Measurements from ENCODE around the gene CTBP2.

The CTBP2 gene

GRCh38 chr10:124972637-124973036 lies 187.7 kb downstream of the CTBP2 start:
- H2AFZ ChIP-seq (ENCODE audit: low read depth, low read length): no peak overlapping the region
- peaks cover 10% of the 10 kb centered on the region for H3K4me1 ChIP-seq (ENCODE audit: insufficient read depth, low read length)
- no peaks in the 10 kb centered on the region for H3K27me3 ChIP-seq (ENCODE audit: insufficient read depth, low read length)
- peaks cover 44% of the 10 kb centered on the region for H3K36me3 ChIP-seq (ENCODE audit: insufficient read depth, low read length)
- H3K9me3 ChIP-seq (ENCODE audit: low read length): no peaks in the 10 kb centered on the region
- no peak overlapping the region for H3K4me3 ChIP-seq (ENCODE audit: low read length)

- Histone ChIP-seq H3K9me3 (ENCODE audit: low read length) (no peaks in the 10 kb centered on the region), H2AFZ (ENCODE audit: low read depth, low read length) (no peak overlapping the region), H3K4me1 (ENCODE audit: insufficient read depth, low read length) (peaks cover 10% of the 10 kb centered on the region), H3K36me3 (ENCODE audit: insufficient read depth, low read length) (peaks cover 56% of the 10 kb centered on the region), H3K27me3 (ENCODE audit: insufficient read depth, low read length) (no peaks in the 10 kb centered on the region), H3K4me3 (ENCODE audit: low read length) (no peak overlapping the region)
Measured at GRCh38 chr10:124971276-124971675, 189.1 kb downstream of the CTBP2 start.

- Histone ChIP-seq H3K27me3 (ENCODE audit: insufficient read depth, low read length) (no peaks in the 10 kb centered on the region), H3K36me3 (ENCODE audit: insufficient read depth, low read length) (peaks cover 31% of the 10 kb centered on the region), H3K4me3 (ENCODE audit: low read length) (no peak overlapping the region)
Measured at GRCh38 chr10:124967255-124967654, 193.1 kb downstream of the CTBP2 start.

GRCh38 chr10:124966008-124966407 lies 194.4 kb downstream of the CTBP2 start:
- Histone ChIP-seq H2AFZ (ENCODE audit: low read depth, low read length) (no peak overlapping the region), H3K36me3 (ENCODE audit: insufficient read depth, low read length) (peaks cover 31% of the 10 kb centered on the region)

More at GRCh38 chr10:124967255-124967654, 193.1 kb downstream of the CTBP2 start:
- no peak overlapping the region for H2AFZ ChIP-seq (ENCODE audit: low read depth, low read length)
- H3K4me1 ChIP-seq (ENCODE audit: insufficient read depth, low read length): peaks cover 16% of the 10 kb centered on the region
- no peaks in the 10 kb centered on the region for H3K9me3 ChIP-seq (ENCODE audit: low read length)

GRCh38 chr10:124963866-124964720 lies 196.3 kb downstream of the CTBP2 start:
- H3K27me3 ChIP-seq (ENCODE audit: insufficient read depth, low read length): no peaks in the 10 kb centered on the region
- H3K4me3 ChIP-seq (ENCODE audit: low read length): no peak overlapping the region
- peaks cover 6% of the 10 kb centered on the region for H3K4me1 ChIP-seq (ENCODE audit: insufficient read depth, low read length)
- peaks cover 28% of the 10 kb centered on the region for H3K36me3 ChIP-seq (ENCODE audit: insufficient read depth, low read length)
- no peak overlapping the region for H2AFZ ChIP-seq (ENCODE audit: low read depth, low read length)
- no peaks in the 10 kb centered on the region for H3K9me3 ChIP-seq (ENCODE audit: low read length)

More at GRCh38 chr10:124966008-124966407, 194.4 kb downstream of the CTBP2 start:
- H3K9me3 ChIP-seq (ENCODE audit: low read length): no peaks in the 10 kb centered on the region
- no peaks in the 10 kb centered on the region for H3K27me3 ChIP-seq (ENCODE audit: insufficient read depth, low read length)
- H3K4me1 ChIP-seq (ENCODE audit: insufficient read depth, low read length): peaks cover 10% of the 10 kb centered on the region
- no peak overlapping the region for H3K4me3 ChIP-seq (ENCODE audit: low read length)

- H3K4me3 ChIP-seq (ENCODE audit: low read length): no peak overlapping the region
- H3K4me1 ChIP-seq (ENCODE audit: insufficient read depth, low read length): peaks cover 6% of the 10 kb centered on the region
- H3K27me3 ChIP-seq (ENCODE audit: insufficient read depth, low read length): no peaks in the 10 kb centered on the region
- no peak overlapping the region for H2AFZ ChIP-seq (ENCODE audit: low read depth, low read length)
- H3K36me3 ChIP-seq (ENCODE audit: insufficient read depth, low read length): peaks cover 15% of the 10 kb centered on the region
- no peaks in the 10 kb centered on the region for H3K9me3 ChIP-seq (ENCODE audit: low read length)
Measured at GRCh38 chr10:124962421-124962820, 197.9 kb downstream of the CTBP2 start.

GRCh38 chr10:124961248-124961570 lies 199.2 kb downstream of the CTBP2 start:
- peaks cover 6% of the 10 kb centered on the region for H3K4me1 ChIP-seq (ENCODE audit: insufficient read depth, low read length)
- no peaks in the 10 kb centered on the region for H3K27me3 ChIP-seq (ENCODE audit: insufficient read depth, low read length)
- H3K9me3 ChIP-seq (ENCODE audit: low read length): no peaks in the 10 kb centered on the region
- H3K4me3 ChIP-seq (ENCODE audit: low read length): no peak overlapping the region
- peaks cover 5% of the 10 kb centered on the region for H3K36me3 ChIP-seq (ENCODE audit: insufficient read depth, low read length)
- no peak overlapping the region for H2AFZ ChIP-seq (ENCODE audit: low read depth, low read length)

- Histone ChIP-seq H3K27me3 (ENCODE audit: insufficient read depth, low read length) (no peaks in the 10 kb centered on the region), H3K36me3 (ENCODE audit: insufficient read depth, low read length) (peaks cover 5% of the 10 kb centered on the region), H2AFZ (ENCODE audit: low read depth, low read length) (no peak overlapping the region), H3K4me1 (ENCODE audit: insufficient read depth, low read length) (no peaks in the 10 kb centered on the region), H3K4me3 (ENCODE audit: low read length) (no peak overlapping the region), H3K9me3 (ENCODE audit: low read length) (no peaks in the 10 kb centered on the region)
Measured at GRCh38 chr10:124959564-124959963, 200.8 kb downstream of the CTBP2 start.

GRCh38 chr10:124957404-124957947 lies 202.9 kb downstream of the CTBP2 start:
- Histone ChIP-seq H3K9me3 (ENCODE audit: low read length) (no peaks in the 10 kb centered on the region), H3K4me3 (ENCODE audit: low read length) (no peak overlapping the region), H3K4me1 (ENCODE audit: insufficient read depth, low read length) (no peaks in the 10 kb centered on the region), H3K27me3 (ENCODE audit: insufficient read depth, low read length) (no peaks in the 10 kb centered on the region), H2AFZ (ENCODE audit: low read depth, low read length) (no peak overlapping the region), H3K36me3 (ENCODE audit: insufficient read depth, low read length) (no peaks in the 10 kb centered on the region)

- H3K36me3 ChIP-seq (ENCODE audit: insufficient read depth, low read length): peaks cover 3% of the 10 kb centered on the region
- H3K4me3 ChIP-seq (ENCODE audit: low read length): no peak overlapping the region
- no peaks in the 10 kb centered on the region for H3K27me3 ChIP-seq (ENCODE audit: insufficient read depth, low read length)
- H2AFZ ChIP-seq (ENCODE audit: low read depth, low read length): no peak overlapping the region
- no peaks in the 10 kb centered on the region for H3K9me3 ChIP-seq (ENCODE audit: low read length)
- H3K4me1 ChIP-seq (ENCODE audit: insufficient read depth, low read length): no peaks in the 10 kb centered on the region
Measured at GRCh38 chr10:124956764-124957163, 203.6 kb downstream of the CTBP2 start.

- Histone ChIP-seq H3K9me3 (ENCODE audit: low read length) (no peaks in the 10 kb centered on the region), H3K27me3 (ENCODE audit: insufficient read depth, low read length) (no peaks in the 10 kb centered on the region), H3K4me3 (ENCODE audit: low read length) (no peak overlapping the region), H3K4me1 (ENCODE audit: insufficient read depth, low read length) (no peaks in the 10 kb centered on the region), H3K36me3 (ENCODE audit: insufficient read depth, low read length) (peaks cover 3% of the 10 kb centered on the region), H2AFZ (ENCODE audit: low read depth, low read length) (no peak overlapping the region)
Measured at GRCh38 chr10:124955868-124956267, 204.5 kb downstream of the CTBP2 start.

- Histone ChIP-seq H3K9me3 (ENCODE audit: low read length) (no peaks in the 10 kb centered on the region), H3K27me3 (ENCODE audit: insufficient read depth, low read length) (no peaks in the 10 kb centered on the region), H2AFZ (ENCODE audit: low read depth, low read length) (no peak overlapping the region), H3K4me3 (ENCODE audit: low read length) (no peak overlapping the region), H3K36me3 (ENCODE audit: insufficient read depth, low read length) (peaks cover 3% of the 10 kb centered on the region), H3K4me1 (ENCODE audit: insufficient read depth, low read length) (no peaks in the 10 kb centered on the region)
Measured at GRCh38 chr10:124955243-124955642, 205.1 kb downstream of the CTBP2 start.

GRCh38 chr10:124953421-124953820 lies 206.9 kb downstream of the CTBP2 start:
- Histone ChIP-seq H3K4me1 (ENCODE audit: insufficient read depth, low read length) (no peaks in the 10 kb centered on the region), H3K27me3 (ENCODE audit: insufficient read depth, low read length) (no peaks in the 10 kb centered on the region), H3K36me3 (ENCODE audit: insufficient read depth, low read length) (peaks cover 12% of the 10 kb centered on the region), H3K9me3 (ENCODE audit: low read length) (no peaks in the 10 kb centered on the region), H2AFZ (ENCODE audit: low read depth, low read length) (no peak overlapping the region), H3K4me3 (ENCODE audit: low read length) (no peak overlapping the region)

All from neuron (in vitro differentiated cells).